HG02763 (cell line): Measurements from ENCODE around the gene TREM2.

Experiments used
- ATAC-seq: cut with Tn5 transposase; IDR thresholded peaks from one replicate; pipeline ENCODE4 v1.9.1; 2021; ENCODE audit warnings: mild to moderate bottlenecking, moderate library complexity; ENCODE audit not compliant: unreplicated experiment

TREM2 gene

GRCh38 chr6:41184761-41185160, 21.8 kb upstream of the TREM2 start:
- ATAC-seq = no peak

DNA sequence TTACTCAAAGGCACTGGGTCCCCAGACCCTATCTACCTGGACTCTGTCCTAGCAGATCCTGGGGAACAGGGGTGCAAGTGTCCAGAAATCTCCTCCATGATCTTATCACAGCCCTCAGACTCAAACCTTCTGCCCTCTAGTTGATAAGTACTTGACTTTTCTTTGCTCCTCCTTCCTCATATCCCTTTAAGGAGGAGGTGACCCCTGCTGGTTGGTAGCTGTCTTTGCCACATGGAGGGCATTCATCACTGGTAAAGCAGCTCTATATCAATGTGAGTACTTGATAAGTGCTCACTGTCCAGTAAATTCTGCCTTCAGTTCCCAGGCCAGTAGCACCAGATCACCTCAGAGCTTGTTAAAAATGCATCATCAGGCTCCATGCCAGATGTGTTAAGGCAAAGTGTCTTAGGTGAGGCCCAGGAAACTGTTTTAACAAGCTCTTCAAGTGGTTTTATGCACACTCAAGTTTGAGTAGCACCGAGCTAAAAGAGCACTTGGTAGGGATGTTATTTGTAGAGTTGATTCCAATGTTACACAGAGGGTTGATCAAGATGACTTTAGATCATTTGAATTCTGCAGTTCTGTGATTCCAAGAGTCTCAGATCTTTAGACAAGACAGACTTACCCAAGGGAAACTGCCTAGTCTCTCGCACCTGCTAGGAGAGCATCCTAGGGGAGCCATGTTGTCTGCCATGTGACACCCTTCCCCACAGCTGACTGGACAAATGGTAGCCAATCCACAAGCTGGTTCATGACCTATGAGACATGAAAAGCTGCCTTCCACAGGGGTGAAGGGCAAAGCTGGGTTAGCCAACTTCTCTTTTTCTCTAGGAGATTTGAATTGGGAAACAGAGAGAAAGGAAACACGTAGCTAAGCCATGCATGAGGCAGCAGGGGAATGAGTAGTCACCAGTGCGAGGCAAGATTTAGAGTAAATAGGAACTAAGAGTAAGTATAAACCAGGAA, 19.4 kb upstream of the TREM2 start:
- no peak for ATAC-seq

- ATAC-seq = no peak
Measured at GRCh38 chr6:41181566-41181965, 18.6 kb upstream of the TREM2 start.

GRCh38 chr6:41179163-41179562, 16.2 kb upstream of the TREM2 start:
- no peak for ATAC-seq

DNA sequence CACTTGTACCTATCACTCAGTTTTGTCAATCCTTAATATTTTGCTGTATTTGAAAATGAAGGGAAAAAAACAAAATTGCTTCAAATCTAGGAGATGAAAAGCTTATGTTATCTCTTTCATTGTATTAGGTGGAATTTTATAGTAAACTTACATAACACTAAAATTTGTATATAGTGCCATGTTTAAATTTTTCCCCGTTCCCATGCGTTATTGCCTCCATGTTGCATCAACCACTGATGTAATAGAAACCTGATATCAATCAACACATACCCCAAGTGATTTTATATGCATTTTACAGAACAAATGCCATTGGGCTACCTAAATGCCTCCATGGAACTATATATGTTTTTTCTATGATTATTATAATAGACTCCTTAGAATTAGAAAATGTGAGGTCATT, 14.8 kb upstream of the TREM2 start:
- ATAC-seq = no peak

GRCh38 chr6:41177287-41177686, 14.4 kb upstream of the TREM2 start:
- ATAC-seq = no peak

- ATAC-seq = no peak
Measured at GRCh38 chr6:41176189-41176588, 13.3 kb upstream of the TREM2 start.

- no peak for ATAC-seq
Measured at GRCh38 chr6:41175084-41175483, 12.2 kb upstream of the TREM2 start.

DNA sequence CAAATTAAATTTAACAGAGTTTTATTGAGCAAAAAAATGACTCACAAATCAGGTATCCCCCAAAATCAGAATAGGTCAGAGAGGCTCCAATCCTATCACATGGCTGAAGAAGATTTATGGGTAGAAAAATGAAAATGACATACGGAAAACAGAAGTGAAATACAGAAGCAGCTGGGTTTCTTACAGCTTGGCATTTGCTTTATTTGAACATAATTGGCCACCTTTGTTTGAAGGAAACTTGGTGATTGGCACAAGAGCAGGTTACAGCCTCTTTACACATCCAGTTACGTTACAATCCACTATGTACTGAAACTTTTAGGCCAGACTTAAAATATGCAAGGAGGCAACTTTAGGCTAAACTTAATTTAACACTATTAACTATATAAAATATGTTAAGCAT, 11.7 kb upstream of the TREM2 start:
- ATAC-seq = no peak

DNA sequence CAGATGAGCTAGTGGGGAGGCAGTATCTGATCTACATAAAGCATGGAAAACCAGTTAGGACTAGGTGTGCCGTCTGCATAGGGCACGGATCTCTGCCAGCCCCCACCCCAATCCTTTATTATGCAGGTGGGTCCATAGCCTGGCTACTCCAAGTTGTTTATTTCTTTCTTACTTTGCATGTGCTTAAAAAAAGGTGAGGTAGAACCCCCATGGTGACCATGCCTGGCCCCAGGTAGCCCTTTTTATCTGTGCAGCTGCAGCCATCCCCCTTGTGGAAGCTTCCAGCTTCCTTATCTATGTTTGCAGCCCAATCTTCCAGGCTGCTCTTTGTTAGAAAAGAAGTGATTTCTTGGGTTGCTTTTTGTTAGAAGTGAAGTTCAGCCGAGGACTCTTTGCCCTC, 9.0 kb upstream of the TREM2 start:
- no peak for ATAC-seq

- ATAC-seq = no peak
Measured at GRCh38 chr6:41170547-41171160, 7.7 kb upstream of the TREM2 start.

DNA sequence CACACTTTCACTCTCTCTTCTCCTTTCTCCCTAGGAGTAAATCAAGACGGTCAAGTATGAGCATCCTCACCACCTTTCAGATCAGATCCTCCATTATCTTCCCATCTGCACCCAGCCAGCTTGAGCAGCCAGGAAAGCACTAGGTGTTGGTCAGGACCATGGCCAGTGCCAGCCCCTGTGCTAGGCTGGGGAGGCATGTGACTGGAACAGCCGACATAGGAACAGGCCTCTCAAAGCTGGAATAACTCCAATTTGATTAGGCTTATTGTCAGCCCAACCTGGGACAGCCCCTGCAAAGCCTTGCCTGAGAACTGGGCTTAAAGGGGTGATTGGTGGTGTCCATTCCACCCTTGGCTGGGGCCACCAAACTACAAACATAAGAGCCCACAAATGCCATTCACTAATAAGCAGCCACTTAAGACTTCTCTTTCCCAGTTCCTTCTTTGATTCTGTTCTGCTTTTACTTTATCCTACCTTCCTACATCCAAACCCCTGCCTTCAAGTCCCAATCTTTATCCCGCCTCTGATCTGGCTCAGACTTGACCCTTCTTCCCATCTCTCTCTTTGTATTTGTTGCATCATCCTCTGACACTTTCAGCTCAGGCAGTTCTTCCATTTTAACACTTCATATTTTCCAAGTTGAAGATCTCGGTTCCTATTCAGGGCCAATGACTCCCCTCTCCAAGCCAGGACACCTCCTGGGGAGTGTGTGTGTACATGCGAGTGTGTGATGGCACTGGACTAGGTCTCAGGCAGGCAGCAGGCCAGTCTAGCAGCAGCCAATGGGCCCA, 4.5 kb upstream of the TREM2 start:
- no peak for ATAC-seq

- no peak for ATAC-seq
Measured at GRCh38 chr6:41164551-41165120, 1.7 kb upstream of the TREM2 start.

DNA sequence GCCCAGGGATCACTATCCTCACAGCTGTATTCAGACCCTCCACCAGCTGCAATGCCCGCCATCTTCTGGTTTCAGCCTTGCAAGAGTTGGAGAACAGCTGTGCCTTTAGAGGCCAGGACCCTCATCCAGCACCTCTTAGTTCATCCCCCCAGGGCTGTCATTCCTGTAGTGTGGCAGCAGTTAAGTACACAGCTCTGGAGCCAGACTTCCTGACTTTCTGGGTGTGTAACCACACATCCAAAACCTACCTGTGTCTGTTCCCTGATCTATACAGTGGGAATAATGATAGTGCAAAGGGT, 452 bp upstream of the TREM2 start:
- no peak for ATAC-seq

DNA sequence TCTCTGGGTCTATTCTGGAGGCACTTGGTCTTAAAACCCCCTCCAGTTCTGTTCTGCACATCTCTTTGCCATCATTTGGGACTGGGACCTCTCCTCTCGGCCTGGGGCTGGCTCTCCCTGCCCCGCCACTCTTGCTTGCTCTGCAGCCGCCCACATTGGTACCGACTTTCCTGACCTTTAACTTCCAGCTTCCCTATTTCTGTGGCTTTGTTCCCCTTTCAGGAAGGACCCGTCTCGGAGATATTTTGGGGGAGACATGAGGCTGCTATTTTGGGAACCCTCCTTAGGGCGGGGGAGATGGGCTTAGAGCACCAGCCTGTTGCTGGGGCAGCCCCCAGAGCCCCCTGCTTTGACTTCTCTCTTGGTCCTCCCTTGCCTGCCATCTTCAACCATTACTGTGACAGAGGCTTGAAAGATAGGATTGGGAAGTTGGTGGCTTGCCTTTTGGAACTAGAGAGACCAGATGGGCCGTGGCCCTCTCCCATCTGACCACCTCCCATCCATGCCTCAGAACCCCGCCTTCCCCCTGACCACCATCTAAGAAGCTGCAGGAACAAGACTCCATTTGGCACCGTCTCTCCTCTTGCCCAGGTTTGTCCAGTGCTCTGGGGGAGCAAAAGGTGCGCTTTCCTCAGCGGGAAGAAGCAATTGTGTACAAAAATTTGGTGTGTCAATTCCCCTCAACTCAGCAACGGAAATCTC, 914 bp downstream of the TREM2 start:
- no peak for ATAC-seq

GRCh38 chr6:41161380-41161779, 1.5 kb downstream of the TREM2 start:
- no peak for ATAC-seq

GRCh38 chr6:41160933-41161332, 2.0 kb downstream of the TREM2 start:
- ATAC-seq = no peak

GRCh38 chr6:41159415-41160082, 3.4 kb downstream of the TREM2 start:
- ATAC-seq = no peak

DNA sequence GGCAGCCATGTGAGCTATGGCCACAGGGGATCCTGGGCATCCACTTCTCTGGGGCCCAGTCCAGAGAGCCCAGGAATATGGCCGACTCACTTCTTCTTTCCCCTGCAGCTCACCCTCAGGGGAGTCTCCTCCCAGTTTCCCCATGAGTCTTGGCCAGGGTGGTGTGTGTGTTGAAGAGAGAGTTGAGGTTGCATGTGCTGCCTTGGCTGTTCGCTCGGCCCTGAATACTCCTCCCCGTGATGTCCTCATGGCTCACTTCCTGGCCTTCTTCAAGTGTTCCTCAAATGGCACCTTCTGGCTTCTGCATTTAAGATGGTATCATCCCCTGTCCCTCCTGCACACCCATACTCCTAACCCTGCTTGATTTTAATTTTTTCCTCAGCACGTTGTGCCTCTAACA, 5.6 kb downstream of the TREM2 start:
- ATAC-seq = no peak

- ATAC-seq = no peak
Measured at GRCh38 chr6:41156771-41157170, 6.1 kb downstream of the TREM2 start.
